Karpas-422 (cell line): ENCODE data around the gene CEP112. TPM values are rescaled to one million over a fixed set of nuclear protein-coding genes. Genes with fewer than 3 reads are reported as not detected.

Source experiments
- DNase-seq: peaks from one replicate; pipeline ENCODE4 v3.0.0-alpha.2; 2015
- H2AFZ ChIP-seq: fragments of 200-600 bp; sonication (generic); 2 replicates; pipeline ENCODE4 v1.6.1; 2014; ENCODE audit warnings: antibody characterized with exemption, low read length, mixed read lengths
- H3K27ac ChIP-seq: fragments of 200-600 bp; sonication (generic); 2 replicates; pipeline ENCODE4 v1.5.1; 2014; ENCODE audit warnings: mild to moderate bottlenecking, low read length, moderate library complexity
- H3K27me3 ChIP-seq: fragments of 200-600 bp; sonication (generic); 2 replicates; pipeline ENCODE4 v1.6.1; 2014; ENCODE audit warnings: low read length, mixed read lengths
- H3K36me3 ChIP-seq: fragments of 200-600 bp; sonication (generic); 2 replicates; pipeline ENCODE4 v1.6.1; 2014; ENCODE audit warnings: low read length, mixed read lengths; ENCODE audit not compliant: insufficient read depth
- H3K4me1 ChIP-seq: fragments of 200-600 bp; sonication (generic); 2 replicates; pipeline ENCODE4 v1.6.1; 2014; ENCODE audit warnings: mild to moderate bottlenecking, low read length, mixed read lengths
- H3K4me2 ChIP-seq: fragments of 200-600 bp; sonication (generic); 2 replicates; pipeline ENCODE4 v1.6.1; 2014; ENCODE audit warnings: low read length, low read depth, mild to moderate bottlenecking; ENCODE audit not compliant: poor library complexity, severe bottlenecking
- H3K4me3 ChIP-seq: fragments of 200-600 bp; sonication (generic); 2 replicates; pipeline ENCODE4 v1.5.1; 2014; ENCODE audit warnings: mild to moderate bottlenecking, antibody characterized with exemption, low read length, mixed read lengths
- H3K79me2 ChIP-seq: fragments of 200-600 bp; sonication (generic); 2 replicates; pipeline ENCODE4 v1.6.1; 2014; ENCODE audit warnings: mild to moderate bottlenecking, low read length, mixed read lengths
- H3K9ac ChIP-seq: fragments of 200-600 bp; sonication (generic); 2 replicates; pipeline ENCODE4 v1.6.0; 2014; ENCODE audit warnings: low read length
- H3K9me2 ChIP-seq: fragments of 200-600 bp; sonication (generic), shearing (Covaris generic); replicated peaks from 2 replicates; pipeline ENCODE4 v1.6.0; 2014; ENCODE audit warnings: mild to moderate bottlenecking, low read length, moderate library complexity; ENCODE audit not compliant: insufficient read depth
- H3K9me3 ChIP-seq: fragments of 300-700, 200-600 bp; sonication (generic); 2 replicates; pipeline ENCODE4 v1.6.1; 2014; ENCODE audit warnings: low read length, mixed read lengths
- H4K20me1 ChIP-seq: fragments of 200-600 bp; sonication (generic); 2 replicates; pipeline ENCODE4 v1.6.1; 2014; ENCODE audit warnings: mild to moderate bottlenecking, antibody characterized with exemption, low read length, low read depth; ENCODE audit not compliant: insufficient read depth
- total RNA-seq: library from RNA; depleted of rRNA; stranded (reverse); fragments of >200 nt; shearing (Covaris generic); gene quantifications from 2 replicates; pipeline ENCODE4 v1.2.3, GENCODE V29; 2014; ENCODE audit warnings: low replicate concordance

The CEP112 gene
- total RNA-seq, 1 experiment from 2014 or later, result not detected

GRCh38 chr17:66076546-66077190 lies 115.3 kb downstream of the CEP112 start:
- no peak overlapping the region for H3K4me2 ChIP-seq
- H3K36me3 ChIP-seq, result no peaks in the 10 kb centered on the region
- no peak overlapping the region for H3K9ac ChIP-seq
- H3K27me3 ChIP-seq, result no peaks in the 10 kb centered on the region
- no peaks in the 10 kb centered on the region for H3K9me3 ChIP-seq
- no peak overlapping the region for H3K27ac ChIP-seq
- H4K20me1 ChIP-seq, result no peaks in the 10 kb centered on the region
- H3K79me2 ChIP-seq, result no peaks in the 10 kb centered on the region
- H3K4me3 ChIP-seq, result no peak overlapping the region
- H3K9me2 ChIP-seq, result no peaks in the 10 kb centered on the region
- no peak for DNase-seq
- no peak overlapping the region for H2AFZ ChIP-seq
- H3K4me1 ChIP-seq, result no peaks in the 10 kb centered on the region

GRCh38 chr17:66073384-66073783 lies 118.5 kb downstream of the CEP112 start:
- H3K79me2 ChIP-seq, result no peaks in the 10 kb centered on the region
- H3K4me1 ChIP-seq, result no peaks in the 10 kb centered on the region
- DNase-seq, result no peak
- H3K4me3 ChIP-seq, result no peak overlapping the region
- H3K4me2 ChIP-seq, result no peak overlapping the region
- no peak overlapping the region for H3K9ac ChIP-seq
- H4K20me1 ChIP-seq, result no peaks in the 10 kb centered on the region
- H3K27me3 ChIP-seq, result no peaks in the 10 kb centered on the region; the same call in 1 of the 2 replicates
- H3K9me2 ChIP-seq, result no peaks in the 10 kb centered on the region
- H2AFZ ChIP-seq, result no peak overlapping the region
- no peaks in the 10 kb centered on the region for H3K36me3 ChIP-seq
- no peak overlapping the region for H3K27ac ChIP-seq
- H3K9me3 ChIP-seq, result no peaks in the 10 kb centered on the region

GRCh38 chr17:66063686-66064085 lies 128.2 kb downstream of the CEP112 start:
- DNase-seq, result no peak
- no peaks in the 10 kb centered on the region for H3K27me3 ChIP-seq

GRCh38 chr17:66056148-66056547 lies 135.8 kb downstream of the CEP112 start:
- Histone ChIP-seq H3K4me1 (no peaks in the 10 kb centered on the region), H3K27me3 (no peaks in the 10 kb centered on the region)

More at GRCh38 chr17:66063686-66064085, 128.2 kb downstream of the CEP112 start:
- no peaks in the 10 kb centered on the region for H4K20me1 ChIP-seq
- H3K79me2 ChIP-seq, result no peaks in the 10 kb centered on the region
- no peak overlapping the region for H3K4me3 ChIP-seq
- no peak overlapping the region for H3K27ac ChIP-seq
- no peaks in the 10 kb centered on the region for H3K9me2 ChIP-seq
- H2AFZ ChIP-seq, result no peak overlapping the region
- H3K4me2 ChIP-seq, result no peak overlapping the region
- H3K4me1 ChIP-seq, result no peaks in the 10 kb centered on the region
- no peaks in the 10 kb centered on the region for H3K36me3 ChIP-seq
- H3K9ac ChIP-seq, result no peak overlapping the region
- no peaks in the 10 kb centered on the region for H3K9me3 ChIP-seq

GRCh38 chr17:66054242-66054641 lies 137.7 kb downstream of the CEP112 start:
- Histone ChIP-seq H3K79me2 (no peaks in the 10 kb centered on the region), H3K4me2 (no peak overlapping the region), H3K4me3 (no peak overlapping the region), H3K27ac (no peak overlapping the region), H3K4me1 (no peaks in the 10 kb centered on the region), H3K9me3 (no peaks in the 10 kb centered on the region), H3K27me3 (no peaks in the 10 kb centered on the region), H3K36me3 (no peaks in the 10 kb centered on the region), H4K20me1 (no peaks in the 10 kb centered on the region), H3K9me2 (no peaks in the 10 kb centered on the region), H3K9ac (no peak overlapping the region), H2AFZ (no peak overlapping the region)
- no peak for DNase-seq

More at GRCh38 chr17:66056148-66056547, 135.8 kb downstream of the CEP112 start:
- DNase-seq, result no peak
- Histone ChIP-seq H2AFZ (no peak overlapping the region), H3K36me3 (no peaks in the 10 kb centered on the region), H3K27ac (no peak overlapping the region), H3K79me2 (no peaks in the 10 kb centered on the region), H3K4me3 (no peak overlapping the region), H3K9ac (no peak overlapping the region), H3K4me2 (no peak overlapping the region), H3K9me2 (no peaks in the 10 kb centered on the region), H4K20me1 (no peaks in the 10 kb centered on the region), H3K9me3 (no peaks in the 10 kb centered on the region)

GRCh38 chr17:66044083-66044482 lies 147.8 kb downstream of the CEP112 start:
- H3K4me1 ChIP-seq, result no peaks in the 10 kb centered on the region
- H3K36me3 ChIP-seq, result no peaks in the 10 kb centered on the region
- no peaks in the 10 kb centered on the region for H3K79me2 ChIP-seq
- no peak overlapping the region for H3K4me3 ChIP-seq
- no peak overlapping the region for H3K9ac ChIP-seq
- no peak overlapping the region for H3K27ac ChIP-seq
- no peak overlapping the region for H3K4me2 ChIP-seq
- H4K20me1 ChIP-seq, result no peaks in the 10 kb centered on the region
- H3K27me3 ChIP-seq, result no peaks in the 10 kb centered on the region
- no peaks in the 10 kb centered on the region for H3K9me3 ChIP-seq
- no peak overlapping the region for H2AFZ ChIP-seq
- no peaks in the 10 kb centered on the region for H3K9me2 ChIP-seq
- DNase-seq, result no peak

- Histone ChIP-seq H3K27ac (no peak overlapping the region), H3K27me3 (no peaks in the 10 kb centered on the region), H3K4me3 (no peak overlapping the region), H3K9ac (no peak overlapping the region), H3K9me3 (no peaks in the 10 kb centered on the region), H3K4me1 (no peaks in the 10 kb centered on the region), H3K79me2 (no peaks in the 10 kb centered on the region), H2AFZ (no peak overlapping the region), H3K36me3 (no peaks in the 10 kb centered on the region), H3K4me2 (no peak overlapping the region), H3K9me2 (no peaks in the 10 kb centered on the region), H4K20me1 (no peaks in the 10 kb centered on the region)
- DNase-seq, result no peak
Measured at GRCh38 chr17:66043419-66043818, 148.5 kb downstream of the CEP112 start.

GRCh38 chr17:66040402-66040801 lies 151.5 kb downstream of the CEP112 start:
- DNase-seq, result peak; percentile 46
- Histone ChIP-seq H3K4me1 (no peaks in the 10 kb centered on the region), H3K4me2 (no peak overlapping the region), H3K9me2 (no peaks in the 10 kb centered on the region), H3K4me3 (no peak overlapping the region), H3K79me2 (no peaks in the 10 kb centered on the region), H3K9ac (no peak overlapping the region), H3K27ac (no peak overlapping the region), H2AFZ (no peak overlapping the region), H3K27me3 (no peaks in the 10 kb centered on the region), H3K9me3 (no peaks in the 10 kb centered on the region), H4K20me1 (no peaks in the 10 kb centered on the region), H3K36me3 (no peaks in the 10 kb centered on the region)
